ENCODE data around the gene DDX10. TPM values are rescaled to one million over a fixed set of nuclear protein-coding genes. Genes with fewer than 3 reads are reported as not detected.

The DDX10 gene
- total RNA-seq, 1 donor = 20.3 TPM

DNA sequence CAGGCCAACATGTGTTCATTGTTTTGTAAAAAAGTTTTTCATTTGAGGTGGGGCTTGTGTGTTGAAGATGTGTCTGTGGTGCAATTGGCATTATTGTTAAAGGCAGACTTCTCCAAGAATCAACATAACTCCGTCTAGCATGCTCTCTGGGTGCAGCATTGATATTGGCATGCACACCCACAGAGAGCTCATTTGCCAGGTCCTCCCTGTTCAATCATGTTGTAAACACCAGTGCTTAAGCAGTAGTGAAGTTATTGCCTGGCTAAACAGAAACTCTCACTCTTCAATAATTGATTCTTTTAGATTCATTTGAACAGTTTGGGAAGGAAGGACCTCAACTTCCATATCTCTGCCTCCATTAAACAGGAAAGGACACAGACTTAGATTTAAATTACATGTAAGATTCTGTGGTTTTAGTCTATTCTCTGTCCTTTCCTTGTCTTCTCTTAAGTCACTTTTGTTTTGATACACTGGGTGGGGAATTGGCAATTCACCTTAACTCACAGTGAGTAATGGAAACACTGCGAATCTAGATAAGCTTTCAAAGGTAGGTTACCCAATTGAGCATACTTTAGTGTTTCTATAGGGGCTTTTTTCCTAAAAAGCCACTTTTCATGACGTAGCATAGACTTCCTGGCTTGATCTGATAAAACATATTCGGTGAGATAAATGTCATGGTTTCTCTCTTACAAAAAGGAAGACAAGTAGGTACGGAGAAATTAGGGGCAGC is 40.5 kb upstream of the DDX10 start:
- H3K4me3 ChIP-seq (ENCODE audit: low read depth, low read length) = no peak overlapping the region
- DNase-seq (ENCODE audit: low read depth) = no peak
- TF ChIP-seq, protein P1, sequence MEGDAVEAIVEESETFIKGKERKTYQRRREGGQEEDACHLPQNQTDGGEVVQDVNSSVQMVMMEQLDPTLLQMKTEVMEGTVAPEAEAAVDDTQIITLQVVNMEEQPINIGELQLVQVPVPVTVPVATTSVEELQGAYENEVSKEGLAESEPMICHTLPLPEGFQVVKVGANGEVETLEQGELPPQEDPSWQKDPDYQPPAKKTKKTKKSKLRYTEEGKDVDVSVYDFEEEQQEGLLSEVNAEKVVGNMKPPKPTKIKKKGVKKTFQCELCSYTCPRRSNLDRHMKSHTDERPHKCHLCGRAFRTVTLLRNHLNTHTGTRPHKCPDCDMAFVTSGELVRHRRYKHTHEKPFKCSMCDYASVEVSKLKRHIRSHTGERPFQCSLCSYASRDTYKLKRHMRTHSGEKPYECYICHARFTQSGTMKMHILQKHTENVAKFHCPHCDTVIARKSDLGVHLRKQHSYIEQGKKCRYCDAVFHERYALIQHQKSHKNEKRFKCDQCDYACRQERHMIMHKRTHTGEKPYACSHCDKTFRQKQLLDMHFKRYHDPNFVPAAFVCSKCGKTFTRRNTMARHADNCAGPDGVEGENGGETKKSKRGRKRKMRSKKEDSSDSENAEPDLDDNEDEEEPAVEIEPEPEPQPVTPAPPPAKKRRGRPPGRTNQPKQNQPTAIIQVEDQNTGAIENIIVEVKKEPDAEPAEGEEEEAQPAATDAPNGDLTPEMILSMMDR (IDR thresholded peaks at IDR 0.05; ENCODE audit: insufficient read depth, low read depth, low read length) = no peak

DNA sequence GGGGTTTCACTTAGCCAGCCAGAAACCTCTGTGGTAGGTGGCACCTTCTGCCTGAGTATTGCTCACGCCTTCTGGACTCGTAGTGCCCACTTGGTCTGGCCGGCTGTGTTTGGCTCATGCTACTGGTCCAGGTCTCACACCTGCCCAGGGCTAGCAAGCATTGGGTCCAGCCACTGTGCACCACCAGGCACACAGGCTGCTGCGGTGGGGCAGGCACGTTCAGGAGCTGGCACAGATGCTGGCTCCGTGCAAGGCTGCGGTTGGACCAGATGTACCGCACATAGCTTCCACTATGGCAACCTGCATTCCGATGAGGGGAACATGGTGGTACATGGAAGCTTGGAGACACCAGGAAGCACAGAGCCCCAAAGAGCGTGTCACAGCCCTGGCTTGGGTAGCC is 36.5 kb upstream of the DDX10 start:
- TF ChIP-seq, protein P1 (IDR thresholded peaks at IDR 0.05; ENCODE audit: insufficient read depth, low read depth, low read length) = no peak
- H3K4me3 ChIP-seq (ENCODE audit: low read depth, low read length) = no peak overlapping the region
- DNase-seq (ENCODE audit: low read depth) = no peak

DNA sequence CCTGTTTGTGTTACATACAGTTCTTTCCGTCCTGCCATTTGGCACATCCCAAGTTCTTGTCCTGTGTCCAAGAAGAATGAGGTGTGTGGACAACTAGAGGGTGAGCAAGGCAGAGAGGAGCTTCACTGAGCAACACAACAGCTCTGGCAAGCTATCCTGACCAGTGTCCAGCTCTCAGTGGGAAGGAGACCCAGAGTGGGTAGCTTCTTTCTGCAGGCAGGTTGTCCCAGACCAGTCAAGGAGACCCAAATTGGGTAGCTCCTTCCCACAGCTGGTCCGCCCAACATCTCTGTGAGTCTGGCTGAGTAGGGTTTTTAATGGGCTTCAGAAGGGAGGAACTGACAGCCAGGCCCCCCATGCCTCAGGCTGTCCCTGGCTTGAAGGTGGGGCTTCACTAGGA is 36.1 kb upstream of the DDX10 start:
- no peak for DNase-seq (ENCODE audit: low read depth)
- H3K4me3 ChIP-seq (ENCODE audit: low read depth, low read length) = no peak overlapping the region
- TF ChIP-seq, protein P1 (IDR thresholded peaks at IDR 0.05; ENCODE audit: insufficient read depth, low read depth, low read length) = no peak

DNA sequence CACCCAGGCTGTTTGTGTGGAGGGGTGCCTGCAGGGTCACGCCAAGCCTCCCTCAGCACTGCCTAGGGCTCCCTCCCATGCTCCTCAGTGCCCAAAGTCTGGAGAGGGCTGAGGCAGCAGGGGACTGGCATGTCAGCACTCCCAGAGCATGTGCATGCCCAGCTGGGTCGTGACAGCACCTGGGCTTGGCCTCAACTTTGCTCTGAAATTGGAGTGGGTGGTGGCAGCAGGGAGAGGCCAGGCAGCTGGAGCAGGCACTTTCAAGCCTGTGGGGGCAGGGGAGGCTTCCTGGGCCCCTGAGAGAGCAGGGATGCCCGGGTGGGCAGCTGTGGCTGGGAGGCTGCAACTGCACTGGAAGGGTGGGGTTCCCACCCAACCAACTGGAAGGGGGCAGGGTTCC is 35.6 kb upstream of the DDX10 start:
- DNase-seq (ENCODE audit: low read depth) = no peak
- TF ChIP-seq, protein P1 (IDR thresholded peaks at IDR 0.05; ENCODE audit: insufficient read depth, low read depth, low read length) = no peak
- H3K4me3 ChIP-seq (ENCODE audit: low read depth, low read length) = no peak overlapping the region

DNA sequence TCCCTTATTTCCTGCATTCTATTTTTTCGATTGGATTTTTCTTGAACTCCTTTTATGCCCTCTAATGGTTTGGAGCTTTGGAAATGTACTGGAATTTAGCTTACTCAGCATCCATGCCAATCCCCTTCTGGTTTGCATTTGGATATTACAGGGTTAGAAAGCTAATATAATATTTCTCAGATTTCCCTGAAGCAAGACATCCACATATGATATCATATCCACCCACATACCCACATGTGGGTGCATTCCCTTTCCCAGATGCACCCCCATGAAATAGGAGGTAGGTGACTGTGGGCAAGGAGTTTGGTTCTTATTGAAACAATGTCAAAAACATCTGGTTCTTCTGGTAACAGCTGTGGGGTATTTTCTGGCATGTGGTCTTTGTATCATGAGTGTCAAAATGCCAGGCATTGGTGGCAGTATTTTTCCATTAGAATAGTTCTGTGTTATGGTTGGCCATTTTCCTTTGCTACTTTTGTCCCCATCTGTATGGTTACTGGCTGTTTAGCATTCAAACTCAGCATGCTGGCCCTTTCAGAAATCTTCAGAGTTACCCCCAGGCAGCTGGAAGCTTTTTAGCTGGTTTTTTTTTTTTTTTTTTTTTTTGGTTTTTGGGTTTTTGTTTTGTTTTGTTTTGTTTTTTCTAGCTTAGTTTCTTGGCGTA is 32.7 kb upstream of the DDX10 start:
- DNase-seq (ENCODE audit: low read depth) = no peak
- TF ChIP-seq, protein P1 (IDR thresholded peaks at IDR 0.05; ENCODE audit: insufficient read depth, low read depth, low read length) = no peak
- no peak overlapping the region for H3K4me3 ChIP-seq (ENCODE audit: low read depth, low read length)

DNA sequence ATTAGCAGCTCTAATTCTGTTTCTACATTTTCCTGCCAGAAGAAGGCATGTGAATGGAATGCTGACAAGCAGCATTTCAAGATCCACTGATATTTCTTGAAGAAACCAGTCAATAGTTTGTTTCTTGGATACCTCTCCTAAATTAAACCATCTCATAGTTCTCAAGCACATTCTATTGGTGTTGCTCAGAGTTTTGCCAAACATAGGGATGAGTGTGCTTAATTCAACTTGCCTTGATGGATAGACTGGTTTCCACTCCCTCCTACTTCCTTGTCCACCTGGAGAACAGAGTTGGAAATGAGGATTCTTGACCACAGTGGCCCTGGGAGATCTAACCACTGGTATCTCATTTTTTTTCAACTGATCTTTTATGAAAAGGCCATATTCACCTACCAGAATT is 29.8 kb upstream of the DDX10 start:
- DNase-seq (ENCODE audit: low read depth) = no peak
- H3K4me3 ChIP-seq (ENCODE audit: low read depth, low read length) = no peak overlapping the region
- TF ChIP-seq, protein P1 (IDR thresholded peaks at IDR 0.05; ENCODE audit: insufficient read depth, low read depth, low read length) = no peak
